CD8-positive, alpha-beta memory T cell (primary cell): Measurements from ENCODE around the gene TGM2. TPM values are rescaled to one million over a fixed set of nuclear protein-coding genes. Genes with fewer than 3 reads are reported as not detected.

Source experiments
- CTCF ChIA-PET: fragments of 350-600 bp; sonication (Branson Sonifier 250); formaldehyde crosslinking; loops from one replicate; lab custom pipeline; 2021; ENCODE audit warnings: antibody characterized with exemption; lab: Charles Lee
- POLR2A ChIA-PET: fragments of 350-600 bp; sonication (Branson Sonifier 250); formaldehyde crosslinking; loops from one replicate; lab custom pipeline; 2021; ENCODE audit warnings: antibody characterized with exemption; lab: Charles Lee
- DNase-seq, 5 donors: peaks; one replicate each; pipeline versions ENCODE4 v3.0.0 to v3.0.0-alpha.2; 2020 to 2022; ENCODE audit warnings: mixed read lengths in 1 of 5
- H3K27ac ChIP-seq: one replicate; pipeline ENCODE4 v1.7.0; 2013; ENCODE audit warnings: low read depth, mild to moderate bottlenecking, low read length, moderate library complexity
- H3K27me3 ChIP-seq: 2 replicates; pipeline ENCODE4 v1.7.0; 2013; ENCODE audit warnings: low read length, mild to moderate bottlenecking; ENCODE audit not compliant: insufficient read depth, poor library complexity, severe bottlenecking
- H3K36me3 ChIP-seq: 2 replicates; pipeline ENCODE4 v1.7.0; 2013; ENCODE audit warnings: mild to moderate bottlenecking, low read length, moderate library complexity; ENCODE audit not compliant: insufficient read depth
- H3K4me1 ChIP-seq: 2 replicates; pipeline ENCODE4 v1.7.0; 2013; ENCODE audit warnings: mild to moderate bottlenecking, low read length, moderate library complexity; ENCODE audit not compliant: insufficient read depth
- H3K4me3 ChIP-seq: 2 replicates; pipeline ENCODE4 v1.7.0; 2013; ENCODE audit warnings: mild to moderate bottlenecking, low read length
- H3K9me3 ChIP-seq: 2 replicates; pipeline ENCODE4 v1.7.0; 2013; ENCODE audit warnings: mild to moderate bottlenecking, low read length
- H3K27ac Mint-ChIP-seq, 8 donors: one replicate each; pipeline ENCODE4 v1.8.0; 2020 to 2021; ENCODE audit warnings: mixed read lengths in 8 of 8, mild to moderate bottlenecking in 6 of 8, inconsistent platforms in 3 of 8, moderate library complexity in 3 of 8
- H3K27me3 Mint-ChIP-seq, 2 donors: one replicate each; pipeline ENCODE4 v1.8.0; 2020 to 2021; ENCODE audit warnings: mixed read lengths in 2 of 2, mild to moderate bottlenecking in 1 of 2, moderate library complexity in 1 of 2
- H3K36me3 Mint-ChIP-seq, 3 donors: one replicate each; pipeline ENCODE4 v1.8.0; 2020 to 2021; ENCODE audit warnings: mixed read lengths in 3 of 3, inconsistent platforms in 1 of 3, mild to moderate bottlenecking in 1 of 3
- H3K4me1 Mint-ChIP-seq, 3 donors: one replicate each; pipeline ENCODE4 v1.8.0; 2020 to 2021; ENCODE audit warnings: mixed read lengths in 3 of 3, inconsistent platforms in 1 of 3, mild to moderate bottlenecking in 1 of 3
- H3K4me3 Mint-ChIP-seq, 7 donors: one replicate each; pipeline ENCODE4 v1.8.0; 2020 to 2021; ENCODE audit warnings: mixed read lengths in 7 of 7, mild to moderate bottlenecking in 6 of 7, moderate library complexity in 4 of 7, inconsistent platforms in 2 of 7
- H3K9me3 Mint-ChIP-seq, 5 donors: one replicate each; pipeline ENCODE4 v1.8.0; 2020 to 2022; ENCODE audit warnings: mixed read lengths in 5 of 5, mild to moderate bottlenecking in 3 of 5, moderate library complexity in 2 of 5, inconsistent platforms in 1 of 5
- polyA plus RNA-seq: library from polyadenylated mRNA; unstranded; fragments of 300-500 nt; fragmentation: Illumina TruSeq; gene quantifications from one replicate; pipeline ENCODE4 v1.2.3, GENCODE V29; 2021
- total RNA-seq, 2 experiments: library from RNA; stranded (reverse); gene quantifications; one replicate each; pipeline ENCODE4 v1.2.3, GENCODE V29; 2021

TGM2 gene
- total and polyA plus RNA-seq, 3 experiments from 2014 or later: not detected

DNA sequence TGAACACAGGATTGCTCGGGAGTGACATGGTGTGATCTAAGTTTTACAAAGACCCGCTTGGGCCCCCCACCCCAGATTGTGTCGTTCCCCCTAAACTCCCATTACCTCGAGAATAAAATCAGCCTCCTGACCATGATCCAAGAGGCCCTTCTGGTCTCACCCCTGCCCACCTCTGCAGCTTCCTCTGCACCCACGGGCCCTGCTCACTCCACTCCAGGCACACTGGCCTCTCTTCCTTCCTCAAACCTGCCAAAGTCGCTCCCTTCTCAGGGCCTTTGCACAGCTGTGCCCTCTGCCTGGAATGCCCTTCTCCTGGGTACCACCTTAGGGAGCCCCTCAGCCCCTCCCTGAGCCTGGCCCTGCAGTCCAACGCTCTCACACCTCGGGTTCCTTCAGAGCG lies 17.9 kb downstream of the TGM2 start:
- CTCF ChIA-PET: interaction anchor here (0.6 kb wide), 1 partner anchor 14 kb away, joined by 3 read pairs; no protein-coding TSS in a partner anchor
- H3K9me3 ChIP-seq: no peaks in the 10 kb centered on the region
- H3K27ac ChIP-seq: no peak overlapping the region
- H3K4me1 ChIP-seq: no peaks in the 10 kb centered on the region
- POLR2A ChIA-PET: no interaction called here
- peaks cover 4 to 8% (median 8%) of the 10 kb centered on the region in 3 donors for H3K4me1 Mint-ChIP-seq
- no peak overlapping the region for H3K27ac Mint-ChIP-seq
- H3K4me3 ChIP-seq: no peak overlapping the region
- H3K27me3 Mint-ChIP-seq: peaks cover 2 to 23% of the 10 kb centered on the region in 2 donors
- H3K4me3 Mint-ChIP-seq: no peak overlapping the region
- H3K36me3 Mint-ChIP-seq: no peaks in the 10 kb centered on the region
- H3K27me3 ChIP-seq: no peaks in the 10 kb centered on the region
- H3K9me3 Mint-ChIP-seq: no peaks in the 10 kb centered on the region
- H3K36me3 ChIP-seq: no peaks in the 10 kb centered on the region
- no peak for DNase-seq

DNA sequence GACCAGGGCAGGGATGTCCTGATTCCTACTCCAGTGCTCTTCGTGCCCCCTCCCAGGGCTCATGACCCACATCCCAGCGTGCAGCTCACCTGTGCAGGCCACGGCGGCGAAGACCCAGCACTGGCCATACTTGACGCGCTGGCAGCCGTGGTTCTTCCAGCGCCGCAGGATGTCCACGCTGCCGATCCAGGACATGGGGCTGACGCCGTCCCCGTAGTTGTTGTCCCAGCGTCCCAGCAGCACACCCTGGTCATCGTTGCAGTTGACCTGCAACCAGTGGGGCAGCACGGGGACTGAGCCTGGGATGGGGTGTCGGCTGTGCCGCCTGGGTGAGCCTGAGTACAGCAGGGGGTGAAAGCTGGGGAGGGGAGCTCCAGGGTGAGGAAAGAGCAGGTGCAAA lies 18.4 kb downstream of the TGM2 start:
- Mint-ChIP-seq H3K4me1 (peaks cover 0 to 3% (median 3%) of the 10 kb centered on the region in 3 donors), H3K36me3 (no peaks in the 10 kb centered on the region), H3K27ac (no peak overlapping the region), H3K4me3 (no peak overlapping the region), H3K9me3 (no peaks in the 10 kb centered on the region), H3K27me3 (peaks cover 3 to 20% of the 10 kb centered on the region in 2 donors)
- Histone ChIP-seq H3K36me3 (no peaks in the 10 kb centered on the region), H3K4me3 (no peak overlapping the region), H3K9me3 (no peaks in the 10 kb centered on the region), H3K27ac (no peak overlapping the region), H3K27me3 (no peaks in the 10 kb centered on the region), H3K4me1 (no peaks in the 10 kb centered on the region)
- ChIA-PET CTCF (no interaction called here), POLR2A (no interaction called here)
- DNase-seq: no peak

DNA sequence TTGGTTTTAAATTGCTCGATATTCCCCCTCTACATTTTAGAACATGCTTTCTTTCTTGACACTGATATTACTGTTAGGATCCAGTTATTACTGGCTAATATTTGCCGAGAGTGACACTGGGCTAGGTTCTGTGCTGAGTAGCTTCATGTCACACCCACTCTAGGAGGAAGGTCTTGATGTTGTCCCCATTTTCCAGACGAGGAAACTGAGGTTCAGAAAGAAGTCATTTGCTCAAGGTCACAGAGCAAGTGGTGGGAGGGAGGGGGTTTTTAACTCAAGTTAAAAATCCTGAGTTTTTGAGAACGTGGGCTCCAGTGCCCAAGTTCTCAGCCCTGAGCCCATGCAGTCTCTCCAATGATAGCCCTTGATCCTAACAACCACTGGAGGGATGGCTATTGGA lies 18.9 kb downstream of the TGM2 start:
- H3K36me3 Mint-ChIP-seq: no peaks in the 10 kb centered on the region
- H3K4me3 Mint-ChIP-seq: no peak overlapping the region
- H3K27ac Mint-ChIP-seq: no peak overlapping the region
- no peak overlapping the region for H3K4me3 ChIP-seq
- H3K36me3 ChIP-seq: no peaks in the 10 kb centered on the region
- no peak for DNase-seq
- H3K4me1 ChIP-seq: no peaks in the 10 kb centered on the region
- no peaks in the 10 kb centered on the region for H3K27me3 ChIP-seq
- no peaks in the 10 kb centered on the region for H3K4me1 Mint-ChIP-seq
- peaks cover 3 to 18% of the 10 kb centered on the region in 2 donors for H3K27me3 Mint-ChIP-seq
- ChIA-PET CTCF (no interaction called here), POLR2A (no interaction called here)
- no peaks in the 10 kb centered on the region for H3K9me3 Mint-ChIP-seq
- H3K9me3 ChIP-seq: no peaks in the 10 kb centered on the region
- H3K27ac ChIP-seq: no peak overlapping the region

DNA sequence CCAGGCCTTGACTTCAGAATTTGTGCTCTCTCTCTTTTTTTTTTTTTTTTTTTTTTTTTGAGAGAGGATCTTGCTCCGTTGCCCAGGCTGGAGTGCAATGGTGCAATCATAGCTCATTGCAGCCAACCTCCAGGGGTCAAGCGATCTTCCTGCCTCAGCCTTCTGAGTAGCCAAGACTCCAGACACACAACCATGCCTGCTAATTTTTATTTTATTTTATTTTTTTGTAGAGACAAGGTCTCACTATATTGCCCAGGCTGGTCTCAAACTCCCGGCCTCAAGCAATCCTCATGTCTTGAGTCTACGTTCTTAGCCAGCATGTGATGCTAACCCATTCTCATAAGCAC lies 19.4 kb downstream of the TGM2 start:
- no peaks in the 10 kb centered on the region for H3K4me1 ChIP-seq
- no peak for DNase-seq
- no peak overlapping the region for H3K27ac ChIP-seq
- Mint-ChIP-seq H3K9me3 (no peaks in the 10 kb centered on the region), H3K4me1 (no peaks in the 10 kb centered on the region), H3K36me3 (no peaks in the 10 kb centered on the region), H3K27me3 (peaks cover 3 to 18% of the 10 kb centered on the region in 2 donors), H3K27ac (no peak overlapping the region), H3K4me3 (no peak overlapping the region)
- ChIA-PET POLR2A (interaction anchor here (0.6 kb wide), 1 partner anchor 62 kb away, joined by 5 read pairs; no protein-coding TSS in a partner anchor), CTCF (no interaction called here)
- H3K36me3 ChIP-seq: no peaks in the 10 kb centered on the region
- H3K27me3 ChIP-seq: no peaks in the 10 kb centered on the region
- no peaks in the 10 kb centered on the region for H3K9me3 ChIP-seq
- H3K4me3 ChIP-seq: no peak overlapping the region

DNA sequence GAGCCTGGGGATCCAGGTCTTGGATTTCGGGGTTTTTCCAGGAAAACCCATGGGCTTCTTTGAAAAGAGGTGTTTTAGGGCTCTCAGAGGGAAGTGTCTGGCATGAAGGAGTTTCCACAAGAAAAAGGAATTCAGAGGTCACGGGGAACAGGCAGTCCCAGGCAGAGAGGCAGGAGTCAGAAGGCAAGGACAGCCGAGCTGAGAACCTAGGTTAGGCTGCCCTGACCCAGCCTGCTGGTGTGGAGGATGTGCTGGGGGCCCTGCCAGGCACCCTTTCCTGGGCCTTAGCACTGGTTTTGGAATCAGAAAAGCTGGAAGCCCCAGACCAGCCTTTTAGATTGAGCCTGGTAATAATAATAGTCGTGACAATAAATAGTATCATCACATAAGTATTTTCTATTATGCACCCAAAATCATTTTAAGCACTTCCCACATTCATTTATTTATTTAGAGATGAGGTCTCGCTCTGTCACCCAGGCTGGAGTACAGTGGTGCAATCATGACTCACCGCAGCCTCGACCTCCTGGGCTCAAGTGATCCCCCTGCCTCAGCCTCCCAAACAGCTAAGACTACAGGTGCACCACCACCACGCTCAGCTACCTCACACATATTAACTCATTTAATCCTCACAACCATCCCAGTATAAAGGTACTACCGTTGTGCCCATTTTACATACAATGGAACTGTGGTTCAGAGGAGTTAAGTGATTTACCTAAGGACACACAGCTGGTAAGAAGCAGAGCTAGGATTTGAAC lies 19.9 kb downstream of the TGM2 start:
- DNase-seq: no peak
- H3K27me3 Mint-ChIP-seq: peaks cover 3 to 18% of the 10 kb centered on the region in 2 donors
- peak overlapping the region in 1 of 8 donors; percentile 46 for H3K27ac Mint-ChIP-seq
- H3K4me1 Mint-ChIP-seq: no peaks in the 10 kb centered on the region
- POLR2A ChIA-PET: interaction anchor here (0.6 kb wide), 1 partner anchor 61 kb away, joined by 5 read pairs; no protein-coding TSS in a partner anchor
- Histone ChIP-seq H3K9me3 (no peaks in the 10 kb centered on the region), H3K4me3 (no peak overlapping the region), H3K4me1 (no peaks in the 10 kb centered on the region), H3K27ac (no peak overlapping the region), H3K36me3 (no peaks in the 10 kb centered on the region), H3K27me3 (no peaks in the 10 kb centered on the region)
- H3K36me3 Mint-ChIP-seq: no peaks in the 10 kb centered on the region
- no peaks in the 10 kb centered on the region for H3K9me3 Mint-ChIP-seq
- CTCF ChIA-PET: no interaction called here
- H3K4me3 Mint-ChIP-seq: no peak overlapping the region

DNA sequence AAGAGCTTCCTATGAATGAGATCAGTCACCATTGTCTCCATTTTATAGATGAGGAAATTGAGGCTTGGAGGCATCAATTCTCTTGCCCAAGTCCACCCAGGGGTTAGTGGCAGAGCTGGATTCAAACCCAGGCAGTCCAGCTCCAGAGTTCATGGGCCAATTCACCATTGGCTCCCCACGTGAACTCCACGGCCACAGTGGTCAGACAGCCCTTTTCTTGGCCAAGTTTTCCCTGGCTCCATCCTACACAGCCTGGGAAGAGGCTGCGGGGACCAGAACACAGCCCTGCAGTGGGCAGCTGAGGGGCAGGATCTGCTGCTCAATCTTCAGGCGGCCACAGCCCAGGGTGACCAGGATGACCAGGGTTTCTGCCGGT lies 20.5 kb downstream of the TGM2 start:
- ChIA-PET CTCF (interaction anchor here (1.3 kb wide), 1 partner anchor 77 kb away, joined by 3 read pairs; no protein-coding TSS in a partner anchor), POLR2A (no interaction called here)
- Mint-ChIP-seq H3K9me3 (no peaks in the 10 kb centered on the region), H3K27ac (no peak overlapping the region), H3K4me1 (no peaks in the 10 kb centered on the region), H3K4me3 (no peak overlapping the region), H3K27me3 (peaks cover 3 to 18% of the 10 kb centered on the region in 2 donors), H3K36me3 (no peaks in the 10 kb centered on the region)
- no peaks in the 10 kb centered on the region for H3K4me1 ChIP-seq
- H3K27ac ChIP-seq: no peak overlapping the region
- DNase-seq: no peak
- H3K27me3 ChIP-seq: no peaks in the 10 kb centered on the region
- no peak overlapping the region for H3K4me3 ChIP-seq
- H3K9me3 ChIP-seq: no peaks in the 10 kb centered on the region
- H3K36me3 ChIP-seq: no peaks in the 10 kb centered on the region

DNA sequence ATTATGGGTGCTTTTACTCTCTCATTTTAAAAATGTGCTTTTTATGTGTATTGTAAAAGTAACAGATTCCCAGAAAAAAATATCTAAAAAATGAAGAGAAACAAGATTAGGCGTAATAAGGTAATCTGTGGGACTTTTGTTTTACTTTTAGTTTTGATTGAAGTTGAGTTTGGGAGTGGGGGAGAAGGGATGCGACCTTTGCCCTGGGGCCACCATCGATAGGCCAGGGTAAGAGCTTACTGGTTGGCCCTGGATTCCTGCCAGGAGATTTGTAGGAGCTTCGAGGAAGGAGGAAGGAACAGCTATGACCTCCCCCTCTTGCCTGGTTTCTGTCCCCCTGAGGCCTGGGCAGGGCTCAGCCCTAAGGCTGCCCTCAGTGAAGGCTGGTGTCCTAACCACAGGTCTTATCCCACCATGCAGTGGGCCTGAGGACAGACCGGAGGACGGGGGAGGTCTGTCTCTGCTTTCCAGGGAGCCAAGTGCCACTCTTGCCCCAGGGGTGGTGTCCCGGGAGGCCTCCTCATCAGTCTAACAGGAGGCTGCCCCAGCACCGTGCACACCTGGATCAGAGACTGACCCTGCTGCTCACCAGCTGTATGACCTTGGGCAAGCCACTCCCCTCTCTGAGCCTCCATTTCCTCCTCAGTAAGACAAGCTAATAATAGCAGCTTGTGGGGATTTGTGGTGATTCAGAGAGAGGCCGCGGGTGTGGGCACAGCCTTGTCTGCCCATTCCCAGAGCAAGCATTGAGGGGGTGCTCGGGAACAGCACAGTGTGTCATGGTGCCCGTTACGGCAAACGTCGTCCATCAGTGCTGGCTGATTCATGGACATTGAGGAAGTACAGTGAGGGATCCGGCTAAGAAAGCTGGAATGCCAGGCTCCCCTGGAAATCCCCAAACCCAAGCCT lies 21.2 kb downstream of the TGM2 start:
- Mint-ChIP-seq H3K27ac (peak overlapping the region in 1 of 8 donors; percentile 38), H3K36me3 (no peaks in the 10 kb centered on the region), H3K4me1 (no peaks in the 10 kb centered on the region), H3K4me3 (no peak overlapping the region), H3K9me3 (no peaks in the 10 kb centered on the region), H3K27me3 (peaks cover 2 to 15% of the 10 kb centered on the region in 2 donors)
- ChIA-PET POLR2A (no interaction called here), CTCF (interaction anchor here (1.3 kb wide), 1 partner anchor 77 kb away, joined by 3 read pairs; no protein-coding TSS in a partner anchor)
- Histone ChIP-seq H3K36me3 (no peaks in the 10 kb centered on the region), H3K4me3 (no peak overlapping the region), H3K27ac (no peak overlapping the region), H3K27me3 (no peaks in the 10 kb centered on the region), H3K9me3 (no peaks in the 10 kb centered on the region), H3K4me1 (no peaks in the 10 kb centered on the region)
- DNase-seq: no peak

DNA sequence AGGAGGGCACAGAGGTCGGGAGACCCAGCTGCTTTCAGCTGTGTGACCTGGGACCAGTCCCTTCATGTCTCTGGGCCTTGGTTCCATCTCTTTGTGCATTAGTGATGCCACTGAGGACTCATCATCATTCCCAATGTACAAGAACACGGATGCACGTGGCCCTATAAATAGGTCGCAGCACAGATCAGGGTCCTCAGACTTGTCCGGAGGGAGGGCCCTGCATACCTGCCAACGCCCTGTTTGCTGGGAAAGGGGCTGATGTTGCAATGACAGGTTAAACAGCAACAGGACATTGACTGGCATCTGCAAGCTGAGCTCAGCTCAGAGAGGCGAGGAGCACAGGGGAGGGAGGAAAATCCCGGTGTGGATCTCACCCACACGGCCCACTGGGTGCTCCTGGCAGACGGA lies 21.8 kb downstream of the TGM2 start:
- POLR2A ChIA-PET: no interaction called here
- no peak overlapping the region for H3K27ac ChIP-seq
- CTCF ChIA-PET: interaction anchor here (1.3 kb wide), 1 partner anchor 78 kb away, joined by 3 read pairs; no protein-coding TSS in a partner anchor
- H3K27me3 Mint-ChIP-seq: peaks cover 2 to 9% of the 10 kb centered on the region in 2 donors
- no peaks in the 10 kb centered on the region for H3K9me3 ChIP-seq
- H3K4me1 ChIP-seq: no peaks in the 10 kb centered on the region
- no peaks in the 10 kb centered on the region for H3K9me3 Mint-ChIP-seq
- no peak for DNase-seq
- H3K36me3 ChIP-seq: no peaks in the 10 kb centered on the region
- no peak overlapping the region for H3K27ac Mint-ChIP-seq
- H3K4me1 Mint-ChIP-seq: no peaks in the 10 kb centered on the region
- no peaks in the 10 kb centered on the region for H3K27me3 ChIP-seq
- no peak overlapping the region for H3K4me3 ChIP-seq
- H3K36me3 Mint-ChIP-seq: no peaks in the 10 kb centered on the region
- no peak overlapping the region for H3K4me3 Mint-ChIP-seq
